GM19452 (cell line): ENCODE measurements around the gene RRP12.

Experiments used
- ATAC-seq: cut with Tn5 transposase; IDR thresholded peaks from one replicate; pipeline ENCODE4 v1.9.1; 2021; ENCODE audit not compliant: unreplicated experiment

Gene RRP12

DNA sequence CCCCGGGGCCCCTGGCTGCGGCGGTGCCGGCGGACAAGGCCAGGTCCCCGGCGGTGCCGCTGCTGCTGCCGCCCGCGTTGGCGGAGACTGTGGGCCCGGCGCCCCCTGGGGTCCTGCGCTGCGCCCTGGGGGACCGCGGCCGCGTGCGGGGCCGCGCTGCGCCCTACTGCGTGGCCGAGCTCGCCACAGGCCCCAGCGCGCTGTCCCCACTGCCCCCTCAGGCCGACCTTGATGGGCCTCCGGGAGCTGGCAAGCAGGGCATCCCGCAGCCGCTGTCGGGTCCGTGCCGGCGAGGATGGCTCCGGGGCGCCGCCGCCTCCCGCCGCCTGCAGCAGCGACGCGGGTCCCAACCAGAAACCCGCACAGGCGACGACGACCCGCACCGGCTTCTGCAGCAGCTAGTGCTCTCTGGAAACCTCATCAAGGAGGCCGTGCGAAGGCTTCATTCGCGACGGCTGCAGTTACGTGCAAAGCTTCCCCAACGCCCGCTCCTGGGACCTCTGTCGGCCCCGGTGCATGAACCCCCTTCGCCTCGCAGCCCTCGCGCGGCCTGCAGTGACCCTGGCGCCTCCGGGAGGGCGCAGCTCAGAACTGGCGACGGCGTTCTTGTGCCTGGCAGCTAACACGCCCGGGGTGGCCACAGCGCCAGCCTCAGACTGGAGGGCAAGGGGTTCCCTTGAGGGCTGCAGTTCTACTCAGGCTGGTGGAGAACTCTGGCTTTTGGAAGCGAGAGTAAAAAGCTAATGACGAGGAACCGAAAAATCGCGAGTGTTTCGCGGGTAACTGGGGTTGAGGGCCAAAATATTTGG, 81.3 kb downstream of the RRP12 start:
- peak; percentile 34 for ATAC-seq

GRCh38 chr10:97318772-97319651, 82.1 kb downstream of the RRP12 start, which contains the start of gene FRAT1:
Gene FRAT1, plus strand, starts transcription at chr10:97319271. Its CDS starts 183 bp downstream, at chr10:97319454.
- ATAC-seq: peak; percentile 66

- ATAC-seq: no peak
Observed at GRCh38 chr10:97314671-97315070, 86.5 kb downstream of the RRP12 start.

DNA sequence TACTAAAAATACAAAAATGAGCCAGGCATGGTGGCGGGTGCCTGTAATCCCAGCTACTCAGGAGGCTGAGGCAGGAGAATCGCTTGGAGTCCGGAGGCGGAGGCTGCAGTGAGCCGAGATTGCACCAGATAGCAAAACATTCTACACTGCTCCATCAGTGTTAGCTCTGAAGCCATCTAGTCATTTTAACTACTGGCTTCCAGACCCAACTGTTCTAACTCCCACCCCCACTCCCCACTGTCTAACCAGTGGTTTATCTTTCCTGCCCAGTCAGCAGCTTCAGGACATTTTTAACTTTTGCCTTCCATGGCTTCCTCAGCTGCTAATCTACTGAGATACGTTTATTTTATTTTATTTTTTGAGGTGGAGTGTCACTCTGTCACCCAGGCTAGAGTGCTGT, 88.2 kb downstream of the RRP12 start:
- ATAC-seq: no peak

GRCh38 chr10:97311111-97311626, 90.0 kb downstream of the RRP12 start:
- no peak for ATAC-seq

DNA sequence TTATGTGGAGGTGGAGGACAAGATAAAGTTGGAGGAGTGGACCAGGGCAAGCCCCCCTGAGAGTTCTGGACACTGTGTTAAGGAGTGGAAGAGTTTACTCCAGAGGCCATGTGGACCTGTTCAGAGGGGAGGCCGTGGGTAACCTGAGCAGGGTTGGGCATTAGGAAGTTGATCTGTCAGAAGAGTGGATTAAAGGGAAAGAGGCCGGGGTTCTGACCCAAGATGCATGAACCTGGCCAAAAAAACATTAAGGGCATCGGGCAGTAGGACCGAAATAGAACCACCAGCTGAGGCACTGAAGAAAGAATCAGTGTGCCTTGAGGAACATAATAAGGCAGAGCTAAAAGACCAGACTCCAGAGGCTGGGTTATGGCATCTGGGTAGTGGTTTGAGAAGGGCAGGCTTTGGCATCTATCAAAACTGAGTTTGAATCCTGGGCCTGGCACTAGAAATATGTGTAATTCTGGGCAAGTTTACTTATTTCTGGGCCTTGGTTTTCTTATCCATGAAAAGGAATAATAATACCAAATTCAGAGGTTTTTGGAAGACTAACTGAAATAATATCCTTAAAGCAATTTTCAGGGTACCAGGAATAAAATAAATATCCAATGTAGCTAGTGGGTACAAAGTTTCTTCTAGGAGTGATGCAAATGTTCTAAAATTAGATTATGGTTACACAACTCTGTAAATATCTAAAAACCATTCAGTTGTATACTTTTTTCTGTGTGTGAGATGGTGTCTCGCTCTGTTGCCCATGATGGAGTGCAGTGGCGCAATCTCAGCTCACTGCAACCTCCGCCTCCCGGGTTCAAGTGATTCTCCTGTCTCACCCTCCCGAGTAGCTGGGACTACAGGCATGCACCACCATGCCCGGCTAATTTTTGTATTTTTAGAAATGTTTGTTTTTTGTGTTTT, 93.0 kb downstream of the RRP12 start:
- no peak for ATAC-seq

- ATAC-seq: no peak
Observed at GRCh38 chr10:97307441-97307840, 93.7 kb downstream of the RRP12 start.
